HepG2 (cell line): ENCODE results near the gene SLC25A51. TPM values are rescaled to one million over a fixed set of nuclear protein-coding genes. Genes with fewer than 3 reads are reported as not detected.

ENCODE experiments used
- ATRX ChIP-seq: sonication (generic); formaldehyde crosslinking; IDR thresholded peaks from 2 replicates; pipeline ENCODE4 v1.4.0; 2020; ENCODE audit warnings: missing genetic modification reagents, borderline replicate concordance
- FLYWCH1 ChIP-seq: sonication (generic); formaldehyde crosslinking; IDR thresholded peaks from 2 replicates; pipeline ENCODE4 v1.8.1; 2023; ENCODE audit warnings: mild to moderate bottlenecking, missing genetic modification reagents
- HNRNPUL1 ChIP-seq: fragments of 200-400 bp; formaldehyde crosslinking; IDR thresholded peaks from 2 replicates; pipeline ENCODE4 v1.6.1; 2017; ENCODE audit warnings: low read depth, mild to moderate bottlenecking, low read length, moderate library complexity
- KAT7 ChIP-seq: IDR thresholded peaks from 2 replicates; pipeline ENCODE4 v1.6.1; 2018; ENCODE audit warnings: borderline replicate concordance, missing compliant biosample characterization
- NBN ChIP-seq: fragments of 450-650 bp; conservative IDR thresholded peaks from 2 replicates; pipeline ENCODE4 v1.6.1; 2017
- NPAS2 ChIP-seq: sonication (generic); formaldehyde crosslinking; IDR thresholded peaks from 2 replicates; pipeline ENCODE4 v1.8.0; 2022; ENCODE audit warnings: mild to moderate bottlenecking, missing genetic modification reagents, borderline replicate concordance
- SALL2 ChIP-seq: sonication (generic); formaldehyde crosslinking; IDR thresholded peaks from 2 replicates; pipeline ENCODE4 v1.8.1; 2023; ENCODE audit warnings: mild to moderate bottlenecking, missing genetic modification reagents, inconsistent platforms
- SIN3A ChIP-seq: IDR thresholded peaks from 2 replicates; pipeline ENCODE4 v1.6.1; 2011; ENCODE audit warnings: low read depth, mild to moderate bottlenecking, control low read depth, low read length, borderline replicate concordance
- SP1 ChIP-seq, 2 experiments: fragments of 450-650 bp in 1 of 2; sonication (generic) in 1 of 2; formaldehyde crosslinking in 1 of 2; IDR thresholded peaks; 2 replicates each; pipeline versions ENCODE4 v1.4.0 to v1.6.1; 2016 to 2020; ENCODE audit warnings: missing genetic modification reagents in 1 of 2
- TEAD3 ChIP-seq: optimal IDR thresholded peaks from 2 replicates; pipeline ENCODE3; 2016; ENCODE audit warnings: borderline replicate concordance
- XRCC5 ChIP-seq: fragments of 200-400 bp; formaldehyde crosslinking; optimal IDR thresholded peaks from 2 replicates; pipeline ENCODE3; 2017; ENCODE audit warnings: mild to moderate bottlenecking, low read length
- ZFP36 ChIP-seq: fragments of 150-350 bp; IDR thresholded peaks from 2 replicates; pipeline ENCODE4 v1.6.1; 2018; ENCODE audit warnings: borderline replicate concordance, low read length, low read depth; ENCODE audit not compliant: partially characterized antibody
- ZKSCAN5 ChIP-seq: sonication (generic); formaldehyde crosslinking; IDR thresholded peaks from 2 replicates; pipeline ENCODE4 v1.5.1; 2020; ENCODE audit warnings: mild to moderate bottlenecking, missing genetic modification reagents
- ZMYM2 ChIP-seq: sonication (generic); formaldehyde crosslinking; IDR thresholded peaks from 2 replicates; pipeline ENCODE4 v1.8.0; 2022; ENCODE audit warnings: mild to moderate bottlenecking, missing genetic modification reagents
- ZNF224 ChIP-seq: sonication (generic); formaldehyde crosslinking; IDR thresholded peaks from 2 replicates; pipeline ENCODE4 v1.5.0; 2020; ENCODE audit warnings: mild to moderate bottlenecking, missing genetic modification reagents
- ZNF3 ChIP-seq: IDR thresholded peaks from 2 replicates; pipeline ENCODE4 v1.7.0; 2017; ENCODE audit warnings: inconsistent platforms
- ZNF317 ChIP-seq: sonication (generic); formaldehyde crosslinking; IDR thresholded peaks from 2 replicates; pipeline ENCODE4 v1.5.0; 2020; ENCODE audit warnings: mild to moderate bottlenecking, missing genetic modification reagents
- polyA plus RNA-seq, 8 experiments: library from polyadenylated mRNA; depleted of rRNA in 3 of 8; stranded (reverse) in 7 of 8; unstranded in 1 of 8; fragments of >200 nt; fragmentation: Illumina TruSeq in 4 of 8; extraction: Trizol in 4 of 8; gene quantifications; 2 replicates each; pipeline versions ENCODE4 v1.2.1 to v1.2.3, GENCODE V29; 2011 to 2016; ENCODE audit warnings: low read depth in 4 of 8, missing spikeins in 1 of 8, mixed read lengths in 1 of 8; ENCODE audit not compliant: insufficient read depth in 1 of 8
- total RNA-seq, 5 experiments: library from RNA; depleted of rRNA; stranded (reverse); fragments of >200 nt; fragmentation: Illumina TruSeq; extraction: Trizol; gene quantifications; 2 replicates each; pipeline ENCODE4 v1.2.3, GENCODE V29; 2016; ENCODE audit warnings: low read depth in 1 of 5
- TF ChIP-seq, protein P1 (sequence below): sonication (generic); formaldehyde crosslinking; IDR thresholded peaks from 2 replicates; pipeline ENCODE4 v1.4.0; 2020; ENCODE audit warnings: missing genetic modification reagents
- TF ChIP-seq, protein P2 (sequence below): sonication (generic); formaldehyde crosslinking; IDR thresholded peaks from 2 replicates; pipeline ENCODE4 v1.4.0; 2020; ENCODE audit warnings: mild to moderate bottlenecking, missing genetic modification reagents
- TF ChIP-seq, protein P3 (sequence below): sonication (generic); formaldehyde crosslinking; conservative IDR thresholded peaks from 2 replicates; pipeline ENCODE4 v1.4.0; 2020; ENCODE audit warnings: missing genetic modification reagents
- TF ChIP-seq, protein P4 (sequence below): sonication (generic); formaldehyde crosslinking; IDR thresholded peaks from 2 replicates; pipeline ENCODE4 v1.4.0; 2020; ENCODE audit warnings: missing genetic modification reagents, borderline replicate concordance

Gene SLC25A51
- total and polyA plus RNA-seq, 2 of the 13 experiments (the other 11 are each of a cell fraction or from before 2014, with no cell fraction given), result 14.6 to 37.7 TPM

DNA sequence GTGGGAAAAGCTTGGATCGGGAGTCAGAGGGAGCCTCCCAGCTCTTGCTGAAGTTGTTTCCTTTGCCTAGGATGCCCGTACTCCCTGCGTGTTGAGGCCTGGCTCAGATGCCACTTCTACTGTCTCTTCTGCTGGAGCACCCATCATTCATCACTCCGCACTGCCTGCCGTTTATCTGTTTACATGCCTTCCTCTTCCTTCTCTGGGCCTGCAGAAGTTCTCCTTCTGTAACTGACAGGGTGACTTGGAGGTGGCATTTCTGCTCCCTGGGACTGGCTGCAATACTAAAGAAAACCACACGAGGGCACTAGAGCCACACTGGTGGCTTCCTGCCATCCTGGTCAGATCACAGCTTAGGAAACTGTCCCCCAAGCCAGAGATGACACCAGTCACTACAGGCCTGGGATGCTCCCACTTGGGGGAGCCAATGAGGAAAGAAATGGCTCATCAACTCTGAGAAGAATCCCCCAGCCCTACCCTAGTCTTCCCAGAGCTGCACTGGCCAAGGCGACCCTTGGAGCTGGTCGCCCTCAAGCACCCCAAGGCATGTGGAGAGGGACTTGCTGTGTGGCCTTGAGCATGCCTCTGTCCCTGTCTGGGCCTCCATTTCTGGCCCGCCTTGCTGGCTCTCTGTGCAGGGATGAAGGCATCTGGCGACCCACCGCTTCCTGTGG lies 9.7 kb upstream of the SLC25A51 start (continued):
- TF ChIP-seq ATRX (CRISPR knock-in tag) (no peak), ZKSCAN5 (CRISPR knock-in tag) (no peak), HNRNPUL1 (no peak), SIN3A (peak; percentile 32; the same call in 1 of the 2 replicates), ZFP36 (no peak), NBN (no peak), KAT7 (CRISPR knock-in tag) (no peak), TEAD3 (CRISPR knock-in tag) (no peak), XRCC5 (peak; percentile 49), ZMYM2 (no peak), ZNF224 (CRISPR knock-in tag) (no peak), NPAS2 (CRISPR knock-in tag) (no peak), SP1 (IDR thresholded peaks at IDR 0.05) (no peak), SP1 (CRISPR knock-in tag; IDR thresholded peaks at IDR 0.05) (no peak), SALL2 (CRISPR knock-in tag) (no peak), FLYWCH1 (CRISPR knock-in tag) (no peak), ZNF3 (CRISPR knock-in tag) (no peak), ZNF317 (CRISPR knock-in tag) (no peak)
- TF ChIP-seq, protein P1, sequence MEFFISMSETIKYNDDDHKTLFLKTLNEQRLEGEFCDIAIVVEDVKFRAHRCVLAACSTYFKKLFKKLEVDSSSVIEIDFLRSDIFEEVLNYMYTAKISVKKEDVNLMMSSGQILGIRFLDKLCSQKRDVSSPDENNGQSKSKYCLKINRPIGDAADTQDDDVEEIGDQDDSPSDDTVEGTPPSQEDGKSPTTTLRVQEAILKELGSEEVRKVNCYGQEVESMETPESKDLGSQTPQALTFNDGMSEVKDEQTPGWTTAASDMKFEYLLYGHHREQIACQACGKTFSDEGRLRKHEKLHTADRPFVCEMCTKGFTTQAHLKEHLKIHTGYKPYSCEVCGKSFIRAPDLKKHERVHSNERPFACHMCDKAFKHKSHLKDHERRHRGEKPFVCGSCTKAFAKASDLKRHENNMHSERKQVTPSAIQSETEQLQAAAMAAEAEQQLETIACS (CRISPR knock-in tag), result no peak
- TF ChIP-seq, protein P2, sequence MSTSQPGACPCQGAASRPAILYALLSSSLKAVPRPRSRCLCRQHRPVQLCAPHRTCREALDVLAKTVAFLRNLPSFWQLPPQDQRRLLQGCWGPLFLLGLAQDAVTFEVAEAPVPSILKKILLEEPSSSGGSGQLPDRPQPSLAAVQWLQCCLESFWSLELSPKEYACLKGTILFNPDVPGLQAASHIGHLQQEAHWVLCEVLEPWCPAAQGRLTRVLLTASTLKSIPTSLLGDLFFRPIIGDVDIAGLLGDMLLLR (CRISPR knock-in tag), result no peak
- TF ChIP-seq, protein P3, sequence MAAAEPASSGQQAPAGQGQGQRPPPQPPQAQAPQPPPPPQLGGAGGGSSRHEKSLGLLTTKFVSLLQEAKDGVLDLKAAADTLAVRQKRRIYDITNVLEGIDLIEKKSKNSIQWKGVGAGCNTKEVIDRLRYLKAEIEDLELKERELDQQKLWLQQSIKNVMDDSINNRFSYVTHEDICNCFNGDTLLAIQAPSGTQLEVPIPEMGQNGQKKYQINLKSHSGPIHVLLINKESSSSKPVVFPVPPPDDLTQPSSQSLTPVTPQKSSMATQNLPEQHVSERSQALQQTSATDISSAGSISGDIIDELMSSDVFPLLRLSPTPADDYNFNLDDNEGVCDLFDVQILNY (CRISPR knock-in tag), result no peak
- TF ChIP-seq, protein P4, sequence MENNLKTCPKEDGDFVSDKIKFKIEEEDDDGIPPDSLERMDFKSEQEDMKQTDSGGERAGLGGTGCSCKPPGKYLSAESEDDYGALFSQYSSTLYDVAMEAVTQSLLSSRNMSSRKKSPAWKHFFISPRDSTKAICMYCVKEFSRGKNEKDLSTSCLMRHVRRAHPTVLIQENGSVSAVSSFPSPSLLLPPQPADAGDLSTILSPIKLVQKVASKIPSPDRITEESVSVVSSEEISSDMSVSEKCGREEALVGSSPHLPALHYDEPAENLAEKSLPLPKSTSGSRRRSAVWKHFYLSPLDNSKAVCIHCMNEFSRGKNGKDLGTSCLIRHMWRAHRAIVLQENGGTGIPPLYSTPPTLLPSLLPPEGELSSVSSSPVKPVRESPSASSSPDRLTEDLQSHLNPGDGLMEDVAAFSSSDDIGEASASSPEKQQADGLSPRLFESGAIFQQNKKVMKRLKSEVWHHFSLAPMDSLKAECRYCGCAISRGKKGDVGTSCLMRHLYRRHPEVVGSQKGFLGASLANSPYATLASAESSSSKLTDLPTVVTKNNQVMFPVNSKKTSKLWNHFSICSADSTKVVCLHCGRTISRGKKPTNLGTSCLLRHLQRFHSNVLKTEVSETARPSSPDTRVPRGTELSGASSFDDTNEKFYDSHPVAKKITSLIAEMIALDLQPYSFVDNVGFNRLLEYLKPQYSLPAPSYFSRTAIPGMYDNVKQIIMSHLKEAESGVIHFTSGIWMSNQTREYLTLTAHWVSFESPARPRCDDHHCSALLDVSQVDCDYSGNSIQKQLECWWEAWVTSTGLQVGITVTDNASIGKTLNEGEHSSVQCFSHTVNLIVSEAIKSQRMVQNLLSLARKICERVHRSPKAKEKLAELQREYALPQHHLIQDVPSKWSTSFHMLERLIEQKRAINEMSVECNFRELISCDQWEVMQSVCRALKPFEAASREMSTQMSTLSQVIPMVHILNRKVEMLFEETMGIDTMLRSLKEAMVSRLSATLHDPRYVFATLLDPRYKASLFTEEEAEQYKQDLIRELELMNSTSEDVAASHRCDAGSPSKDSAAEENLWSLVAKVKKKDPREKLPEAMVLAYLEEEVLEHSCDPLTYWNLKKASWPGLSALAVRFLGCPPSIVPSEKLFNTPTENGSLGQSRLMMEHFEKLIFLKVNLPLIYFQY (CRISPR knock-in tag), result 0 out of 2 replicates have a peak, but pooled peaks have one; percentile 51
